Mesenchymal stem cell (in vitro differentiated cells and primary cell): ENCODE measurements around the gene TESK2.
"Not testable (repeated sequence)": the region's sequence is repeated elsewhere in the genome, so short reads cannot be mapped to it uniquely, and the experiment has no call there.

ENCODE experiments used
- DNase-seq: peaks from one replicate; pipeline ENCODE4 v3.0.0-alpha.2; 2013
- H2AFZ ChIP-seq: one replicate; pipeline ENCODE4 v1.6.1; 2013; ENCODE audit warnings: low read depth, mild to moderate bottlenecking, control low read depth, inconsistent platforms, low read length, moderate library complexity
- H2AK5ac ChIP-seq: 2 replicates; pipeline ENCODE4 v1.6.1; 2013; ENCODE audit warnings: low read length, moderate library complexity, mild to moderate bottlenecking, inconsistent platforms; ENCODE audit not compliant: severe bottlenecking
- H2BK120ac ChIP-seq: one replicate; pipeline ENCODE4 v1.6.1; 2013; ENCODE audit warnings: low read depth, mild to moderate bottlenecking, inconsistent platforms, low read length, moderate library complexity
- H2BK12ac ChIP-seq, 2 experiments: one replicate each; pipeline ENCODE4 v1.6.1; 2013; ENCODE audit warnings: inconsistent platforms in 2 of 2, low read length in 2 of 2, mild to moderate bottlenecking in 2 of 2, moderate library complexity in 2 of 2, control low read depth in 1 of 2
- H2BK15ac ChIP-seq: one replicate; pipeline ENCODE4 v1.6.1; 2013; ENCODE audit warnings: mild to moderate bottlenecking, low read depth, inconsistent platforms; ENCODE audit not compliant: poor library complexity, severe bottlenecking
- H2BK5ac ChIP-seq: 2 replicates; pipeline ENCODE4 v1.6.1; 2013; ENCODE audit warnings: low read depth, mild to moderate bottlenecking, low read length, control low read depth, inconsistent platforms; ENCODE audit not compliant: poor library complexity, severe bottlenecking
- H3K14ac ChIP-seq, 2 experiments: one replicate each; pipeline ENCODE4 v1.6.1; 2013; ENCODE audit warnings: inconsistent platforms in 2 of 2, low read length in 2 of 2, control low read depth in 1 of 2, mild to moderate bottlenecking in 1 of 2, moderate library complexity in 1 of 2
- H3K18ac ChIP-seq, 2 experiments: one replicate each; pipeline ENCODE4 v1.6.1; 2013; ENCODE audit warnings: inconsistent platforms in 2 of 2, low read length in 2 of 2, control low read depth in 1 of 2, low read depth in 1 of 2, mild to moderate bottlenecking in 1 of 2
- H3K23ac ChIP-seq, 2 experiments: one replicate each; pipeline ENCODE4 v1.6.1; 2013; ENCODE audit warnings: inconsistent platforms in 2 of 2, low read length in 2 of 2, mild to moderate bottlenecking in 2 of 2, moderate library complexity in 2 of 2, control low read depth in 1 of 2
- H3K27ac ChIP-seq: 2 replicates; pipeline ENCODE4 v1.5.1; 2013; ENCODE audit warnings: mild to moderate bottlenecking, moderate library complexity, low read length, control low read depth, inconsistent platforms; ENCODE audit not compliant: poor library complexity, severe bottlenecking
- H3K27me3 ChIP-seq, 2 experiments: 2 replicates each; pipeline versions ENCODE4 v1.6.1 to v1.7.0; 2013; ENCODE audit warnings: low read length in 2 of 2, mild to moderate bottlenecking in 2 of 2, moderate library complexity in 2 of 2, control low read depth in 1 of 2, inconsistent platforms in 1 of 2; ENCODE audit not compliant: control insufficient read depth in 1 of 2, insufficient read depth in 1 of 2
- H3K36me3 ChIP-seq, 2 experiments: 2 replicates each; pipeline versions ENCODE4 v1.6.1 to v1.7.0; 2013; ENCODE audit warnings: low read length in 2 of 2, control low read depth in 1 of 2, inconsistent platforms in 1 of 2, low read depth in 1 of 2, mild to moderate bottlenecking in 1 of 2; ENCODE audit not compliant: insufficient read depth in 2 of 2, control insufficient read depth in 1 of 2
- H3K4ac ChIP-seq, 2 experiments: one replicate each; pipeline ENCODE4 v1.6.1; 2013; ENCODE audit warnings: inconsistent platforms in 2 of 2, low read length in 2 of 2, mild to moderate bottlenecking in 2 of 2, moderate library complexity in 2 of 2, control low read depth in 1 of 2, low read depth in 1 of 2
- H3K4me1 ChIP-seq: 2 replicates; pipeline ENCODE4 v1.6.1; 2013; ENCODE audit warnings: low read depth, low read length, control low read depth; ENCODE audit not compliant: control insufficient read depth, insufficient read depth
- H3K4me2 ChIP-seq: 2 replicates; pipeline ENCODE4 v1.6.1; 2013; ENCODE audit warnings: low read length, mild to moderate bottlenecking, inconsistent platforms; ENCODE audit not compliant: poor library complexity, severe bottlenecking
- H3K4me3 ChIP-seq, 2 experiments: 2 replicates each; pipeline versions ENCODE4 v1.5.1 to v1.7.0; 2013; ENCODE audit warnings: low read length in 2 of 2, mild to moderate bottlenecking in 2 of 2, control low read depth in 1 of 2, low read depth in 1 of 2; ENCODE audit not compliant: insufficient read depth in 1 of 2
- H3K79me1 ChIP-seq: replicated peaks from 2 replicates; pipeline ENCODE4 v1.6.1; 2013; ENCODE audit warnings: mild to moderate bottlenecking, control low read depth, low read length, inconsistent platforms; ENCODE audit not compliant: poor library complexity, severe bottlenecking
- H3K9ac ChIP-seq: 2 replicates; pipeline ENCODE4 v1.7.0; 2013; ENCODE audit warnings: mild to moderate bottlenecking, low read length, moderate library complexity
- H3K9me3 ChIP-seq: 2 replicates; pipeline ENCODE4 v1.7.0; 2013; ENCODE audit warnings: mild to moderate bottlenecking, low read length; ENCODE audit not compliant: control insufficient read depth
- H4K8ac ChIP-seq: one replicate; pipeline ENCODE4 v1.6.1; 2013; ENCODE audit warnings: inconsistent platforms, mild to moderate bottlenecking, low read length, moderate library complexity
- H4K91ac ChIP-seq: one replicate; pipeline ENCODE4 v1.6.1; 2013; ENCODE audit warnings: mild to moderate bottlenecking, low read length, inconsistent platforms
- WGBS: methylation state at CpG from one replicate; pipeline ENCODE4 v1.1.7; 2013; ENCODE audit warnings: mixed read lengths; 5-methylcytosine and 5-hydroxymethylcytosine counted together

Gene TESK2

DNA sequence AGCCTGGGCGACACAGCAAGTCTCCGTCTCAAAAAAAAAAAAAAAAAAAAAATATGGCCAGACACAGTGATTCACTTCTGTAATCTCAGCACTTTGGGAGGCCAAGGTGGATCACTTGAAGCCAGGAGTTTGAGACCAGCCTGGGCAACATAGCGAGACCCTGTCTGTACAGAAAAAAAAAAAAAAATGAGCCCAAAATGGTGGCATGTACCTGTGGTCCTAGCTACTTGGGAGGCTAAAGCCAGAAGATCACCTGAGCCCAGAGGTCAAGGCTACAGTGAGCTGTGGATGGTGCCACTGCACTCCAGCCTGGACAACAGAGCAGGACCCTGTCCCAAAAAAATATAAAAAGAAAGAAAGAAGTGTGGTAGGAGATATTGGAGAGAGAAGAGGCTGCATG is 1.7 kb upstream of the TESK2 start:
- H3K4ac ChIP-seq: no peak overlapping the region
- no peak overlapping the region for H4K91ac ChIP-seq
- H2BK120ac ChIP-seq: no peak overlapping the region
- H2BK5ac ChIP-seq: no peak overlapping the region
- no peaks in the 10 kb centered on the region for H3K36me3 ChIP-seq
- peaks cover 0 to 8% of the 10 kb centered on the region in 2 experiments for H3K27me3 ChIP-seq
- no peak overlapping the region for H2BK12ac ChIP-seq
- H2BK15ac ChIP-seq: no peak overlapping the region
- H3K4me1 ChIP-seq: peaks cover 4% of the 10 kb centered on the region
- H3K9ac ChIP-seq: no peak overlapping the region
- no peak overlapping the region for H3K23ac ChIP-seq
- no peak overlapping the region for H2AK5ac ChIP-seq
- H4K8ac ChIP-seq: no peak overlapping the region
- DNase-seq: no peak
- no peak overlapping the region for H3K4me3 ChIP-seq
- H2AFZ ChIP-seq: no peak overlapping the region
- H3K4me2 ChIP-seq: no peak overlapping the region
- no peak overlapping the region for H3K27ac ChIP-seq
- 91% methylated on average over 1 of the region's 3 CpGs for WGBS
- H3K14ac ChIP-seq: no peak overlapping the region
- no peak overlapping the region for H3K18ac ChIP-seq
- H3K79me1 ChIP-seq: no peaks in the 10 kb centered on the region
- H3K9me3 ChIP-seq: no peaks in the 10 kb centered on the region

DNA sequence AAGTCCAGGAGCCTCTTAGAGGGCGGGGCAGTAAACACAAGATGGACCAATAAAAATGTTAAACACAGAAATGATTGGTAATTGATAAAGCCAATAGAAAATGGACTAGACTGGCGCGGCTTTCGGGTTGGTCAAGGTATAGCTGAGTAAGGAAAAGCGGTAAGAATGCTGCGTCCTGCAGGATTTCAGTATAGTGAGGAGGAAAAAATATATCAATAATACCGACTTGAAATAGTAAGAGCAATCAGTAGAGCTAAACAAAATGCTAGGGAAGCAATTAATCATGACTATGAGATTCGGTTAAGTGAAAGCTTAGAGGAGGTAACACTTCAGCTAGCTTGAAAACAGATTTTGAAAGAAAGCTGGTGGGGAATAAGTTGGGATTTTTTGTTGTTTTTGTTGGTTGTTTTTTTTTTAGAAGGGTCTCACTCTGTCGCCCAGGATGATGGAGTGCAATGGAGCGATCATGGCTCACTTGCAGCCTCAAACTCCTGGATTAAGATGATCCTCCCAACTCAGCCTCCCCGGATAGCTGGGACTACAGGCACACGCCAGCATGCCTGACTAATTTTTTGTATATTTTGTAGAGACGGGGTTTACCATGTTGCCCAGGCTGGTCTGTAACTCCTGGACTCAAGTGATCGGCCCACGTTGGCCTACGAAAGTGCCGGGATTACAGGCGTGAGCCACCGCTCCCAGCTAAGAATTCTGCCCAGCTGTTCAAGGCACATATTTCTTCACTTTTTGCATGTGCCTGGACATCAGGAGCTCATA is 711 bp upstream of the TESK2 start:
- H3K18ac ChIP-seq: no peak overlapping the region
- H2BK5ac ChIP-seq: no peak overlapping the region
- no peak overlapping the region for H2BK15ac ChIP-seq
- no peaks in the 10 kb centered on the region for H3K79me1 ChIP-seq
- H2AK5ac ChIP-seq: no peak overlapping the region
- H3K27me3 ChIP-seq: peaks cover 0 to 8% of the 10 kb centered on the region in 2 experiments
- no peak overlapping the region for H3K27ac ChIP-seq
- peak overlapping the region; percentile 38 for H3K4me2 ChIP-seq
- H4K8ac ChIP-seq: peak overlapping the region; percentile 30
- no peak overlapping the region for H2BK12ac ChIP-seq
- H3K4me1 ChIP-seq: peaks cover 4% of the 10 kb centered on the region
- no peak overlapping the region for H4K91ac ChIP-seq
- WGBS: 61% methylated on average over 19 of the region's 19 CpGs
- H3K9ac ChIP-seq: peak overlapping the region; percentile 53
- H3K36me3 ChIP-seq: no peaks in the 10 kb centered on the region
- no peaks in the 10 kb centered on the region for H3K9me3 ChIP-seq
- peak overlapping the region in 1 of 2 experiments; percentile 94 for H3K4me3 ChIP-seq
- no peak overlapping the region for H3K14ac ChIP-seq
- H2AFZ ChIP-seq: peak overlapping the region; percentile 62
- H2BK120ac ChIP-seq: no peak overlapping the region
- DNase-seq: no peak
- no peak overlapping the region for H3K23ac ChIP-seq
- no peak overlapping the region for H3K4ac ChIP-seq

DNA sequence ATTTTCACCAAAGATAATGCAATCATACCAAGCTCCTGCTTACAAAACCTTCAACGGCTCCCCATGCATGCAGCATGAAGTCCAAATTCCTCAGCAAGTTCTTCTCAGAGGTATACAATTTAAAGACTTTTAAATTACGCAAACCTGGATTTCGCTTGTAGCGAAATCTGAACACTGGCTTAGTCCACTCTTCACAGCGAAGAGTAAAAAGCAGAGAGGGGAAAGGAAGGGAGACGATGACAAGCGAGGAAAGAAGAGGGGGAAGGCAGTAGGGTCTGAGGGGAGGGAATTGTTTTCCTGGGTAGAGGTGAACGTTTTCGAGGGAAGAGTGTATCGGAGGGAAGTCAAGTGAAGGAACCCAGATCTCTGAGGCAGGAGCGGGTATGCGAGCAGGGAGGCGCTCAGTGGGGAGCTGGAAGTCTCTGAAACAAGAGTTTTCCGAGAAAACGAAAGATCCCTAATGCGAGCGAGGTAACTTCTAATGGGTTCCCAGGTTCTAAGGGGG is 790 bp downstream of the TESK2 start:
- Histone ChIP-seq H3K4me3 (peak overlapping the region; percentile 74 to 94), H2AFZ (peak overlapping the region; percentile 99), H4K91ac (no peak overlapping the region), H3K27ac (no peak overlapping the region), H2BK15ac (no peak overlapping the region), H3K14ac (peak overlapping the region in 1 of 2 experiments; percentile 49), H3K36me3 (no peaks in the 10 kb centered on the region), H3K4ac (peak overlapping the region in 1 of 2 experiments; percentile 24), H3K4me1 (peaks cover 4% of the 10 kb centered on the region), H3K18ac (peak overlapping the region in 1 of 2 experiments; percentile 67), H3K23ac (peak overlapping the region in 1 of 2 experiments; percentile 25), H2BK120ac (no peak overlapping the region), H3K9ac (peak overlapping the region; percentile 89), H3K27me3 (peaks cover 0 to 8% of the 10 kb centered on the region in 2 experiments), H2AK5ac (no peak overlapping the region), H4K8ac (no peak overlapping the region), H3K9me3 (no peaks in the 10 kb centered on the region), H2BK12ac (no peak overlapping the region), H3K4me2 (peak overlapping the region; percentile 98), H3K79me1 (no peaks in the 10 kb centered on the region), H2BK5ac (no peak overlapping the region)
- under 1% methylated on average over 17 of the region's 17 CpGs for WGBS
- DNase-seq: peak; percentile 51

DNA sequence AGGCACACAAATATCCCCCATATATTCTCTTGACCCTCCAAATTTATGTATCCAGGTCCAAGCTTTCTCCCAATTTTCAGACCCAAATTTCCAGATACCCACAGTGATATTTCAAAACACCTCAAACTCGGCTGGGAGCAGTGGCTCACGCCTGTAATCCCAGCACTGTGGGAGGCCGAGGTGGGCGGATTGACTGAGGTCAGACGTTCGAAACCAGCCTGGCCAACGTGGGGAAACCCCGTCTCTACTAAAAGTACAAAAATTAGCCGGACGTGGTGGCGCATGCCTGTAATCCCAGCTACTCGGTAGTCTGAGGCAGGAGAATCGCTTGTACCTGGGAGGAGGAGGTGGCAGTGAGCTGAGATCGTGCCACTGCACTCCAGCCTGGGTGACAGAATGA is 1.6 kb downstream of the TESK2 start:
- H2BK5ac ChIP-seq, H4K91ac ChIP-seq: not testable (repeated sequence)
- 64% methylated on average over 14 of the region's 14 CpGs for WGBS

More for the DNA sequence above, 1.6 kb downstream of the TESK2 start:
- not testable (repeated sequence) for H3K4me2 ChIP-seq, H3K27me3 ChIP-seq, H2BK120ac ChIP-seq, H2AFZ ChIP-seq, H3K4me3 ChIP-seq, H3K79me1 ChIP-seq, H3K4ac ChIP-seq, H3K9me3 ChIP-seq, H3K9ac ChIP-seq, DNase-seq, H3K18ac ChIP-seq, H3K4me1 ChIP-seq, H3K23ac ChIP-seq, H2BK12ac ChIP-seq, H2AK5ac ChIP-seq, H2BK15ac ChIP-seq, H4K8ac ChIP-seq, H3K36me3 ChIP-seq, H3K27ac ChIP-seq, H3K14ac ChIP-seq
